Measurements from ENCODE around the gene WEE2.

WEE2 gene

DNA sequence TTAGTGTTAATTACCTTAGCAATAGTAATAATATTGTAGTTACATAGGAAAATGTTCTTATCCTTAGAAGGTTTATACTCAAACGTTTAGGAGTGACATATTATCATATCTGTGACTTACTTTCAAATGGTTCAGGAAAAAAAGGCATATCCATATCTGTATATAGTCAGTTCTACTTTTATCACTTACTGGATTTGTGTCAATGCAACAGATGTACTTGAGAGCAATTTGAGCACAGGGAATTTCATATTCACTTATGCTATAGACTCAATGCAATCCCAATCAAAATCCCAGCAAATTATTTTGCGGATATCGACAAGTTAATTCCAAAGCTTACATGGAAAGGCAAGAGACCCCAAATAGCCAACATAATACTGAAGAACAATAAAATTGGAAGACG lies 16.2 kb upstream of the WEE2 start:
- DNase-seq = no peak

- no peak for DNase-seq
These were observed 15.1 kb upstream of the WEE2 start for GRCh38 chr7:141693082-141693481.

DNA sequence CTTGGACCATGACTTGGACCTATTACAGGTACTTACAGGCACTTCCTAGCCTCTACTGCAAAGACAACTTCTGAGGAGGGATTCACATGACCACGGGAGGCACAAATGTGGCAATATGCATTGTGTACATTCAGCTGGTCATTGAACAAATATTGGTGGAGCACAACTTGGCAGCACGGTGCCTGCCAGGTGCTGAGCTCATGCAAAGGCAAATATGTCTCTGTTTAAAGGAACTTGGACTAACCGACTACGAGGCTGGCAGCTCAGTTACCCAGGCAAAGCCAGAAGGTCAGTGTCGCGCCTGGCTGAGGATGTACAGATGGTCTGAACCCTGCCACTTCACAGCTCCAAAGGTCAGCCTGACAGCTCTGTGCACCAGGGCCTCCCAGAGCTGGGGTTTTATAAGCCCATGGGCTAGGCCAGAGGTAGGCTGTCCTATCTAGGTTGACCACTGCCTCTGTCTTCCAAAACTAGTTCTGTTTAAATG lies 12.3 kb upstream of the WEE2 start:
- no peak for DNase-seq

DNA sequence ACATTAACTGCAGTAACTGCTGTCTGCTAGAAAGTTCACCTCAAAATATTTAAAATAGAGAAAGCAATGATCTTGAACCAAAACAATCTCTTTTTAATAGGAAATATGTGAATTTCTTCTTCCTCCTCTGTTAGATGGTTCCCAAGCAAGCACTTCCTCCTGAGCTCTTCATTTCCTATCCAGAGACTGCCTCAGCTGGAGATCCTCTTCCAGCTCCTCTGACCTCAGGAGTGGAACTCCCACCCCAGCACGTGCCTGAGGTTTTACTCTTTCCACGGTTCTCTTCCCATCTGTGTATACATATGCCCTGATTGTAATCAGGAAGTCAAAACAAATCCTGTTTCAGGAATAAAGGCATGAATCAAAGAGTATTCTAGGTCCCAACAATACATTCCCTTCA lies 11.8 kb upstream of the WEE2 start:
- no peak for DNase-seq

DNA sequence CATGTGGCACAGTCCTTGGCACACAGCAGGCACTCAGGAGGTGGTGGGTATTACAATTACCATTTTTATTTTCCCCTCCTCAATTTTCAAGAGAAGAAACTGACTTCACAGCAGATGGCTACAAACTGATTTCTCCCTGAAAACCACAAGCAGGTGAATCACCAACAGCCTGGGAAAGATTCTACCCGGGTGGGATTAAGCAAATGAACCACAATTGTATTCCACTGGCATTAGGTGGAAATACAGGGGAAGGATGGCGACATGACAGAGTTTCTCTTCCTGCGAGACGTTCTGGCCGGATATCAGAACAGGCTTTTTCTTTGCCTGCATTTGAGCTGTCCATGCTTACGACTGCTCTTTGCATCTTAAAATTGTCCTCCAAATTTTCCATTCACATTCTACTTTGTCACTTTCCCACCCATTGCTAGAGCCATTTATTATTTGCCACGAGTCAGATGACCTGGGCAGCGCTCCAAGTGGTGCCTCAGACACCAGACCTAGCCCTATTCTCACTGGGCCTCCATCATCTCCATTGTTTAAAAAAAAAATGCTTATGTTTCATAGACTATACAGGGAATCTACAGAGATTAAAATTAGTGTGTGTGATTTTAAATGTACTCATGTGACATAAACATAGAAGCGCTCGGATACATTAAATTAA lies 10.8 kb upstream of the WEE2 start:
- DNase-seq = no peak

- DNase-seq = no peak
These were observed 9.7 kb upstream of the WEE2 start for GRCh38 chr7:141698247-141699015.

GRCh38 chr7:141699860-141700259 lies 8.3 kb upstream of the WEE2 start:
- DNase-seq = no peak

- DNase-seq = no peak
These were observed 7.8 kb upstream of the WEE2 start for GRCh38 chr7:141700296-141700847.

DNA sequence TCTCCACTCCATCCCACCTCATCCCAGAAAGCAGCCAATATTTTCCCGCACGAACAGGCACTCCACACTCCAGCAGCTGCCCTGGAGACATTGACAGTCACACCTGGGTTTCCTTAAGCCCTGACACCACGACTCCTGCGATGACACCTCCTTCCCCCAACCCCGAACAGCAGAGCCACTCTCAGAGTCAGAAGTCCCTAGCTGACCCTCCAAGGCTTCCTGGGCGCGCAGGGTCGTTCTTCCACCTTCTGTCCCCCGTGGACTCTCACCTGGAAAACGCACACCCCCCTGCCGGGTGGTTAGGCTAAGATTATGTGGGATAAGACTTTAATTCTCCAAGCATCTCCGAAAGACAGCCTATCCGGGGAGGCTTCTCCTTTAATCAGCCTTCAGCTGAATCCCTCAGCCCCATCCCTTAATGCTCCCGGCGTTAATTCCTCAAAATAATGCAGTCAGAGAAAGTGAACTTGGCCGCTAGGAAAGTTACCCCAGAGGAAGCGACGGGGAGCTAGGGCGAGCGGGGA lies 7.2 kb upstream of the WEE2 start:
- DNase-seq = peak; percentile 33

DNA sequence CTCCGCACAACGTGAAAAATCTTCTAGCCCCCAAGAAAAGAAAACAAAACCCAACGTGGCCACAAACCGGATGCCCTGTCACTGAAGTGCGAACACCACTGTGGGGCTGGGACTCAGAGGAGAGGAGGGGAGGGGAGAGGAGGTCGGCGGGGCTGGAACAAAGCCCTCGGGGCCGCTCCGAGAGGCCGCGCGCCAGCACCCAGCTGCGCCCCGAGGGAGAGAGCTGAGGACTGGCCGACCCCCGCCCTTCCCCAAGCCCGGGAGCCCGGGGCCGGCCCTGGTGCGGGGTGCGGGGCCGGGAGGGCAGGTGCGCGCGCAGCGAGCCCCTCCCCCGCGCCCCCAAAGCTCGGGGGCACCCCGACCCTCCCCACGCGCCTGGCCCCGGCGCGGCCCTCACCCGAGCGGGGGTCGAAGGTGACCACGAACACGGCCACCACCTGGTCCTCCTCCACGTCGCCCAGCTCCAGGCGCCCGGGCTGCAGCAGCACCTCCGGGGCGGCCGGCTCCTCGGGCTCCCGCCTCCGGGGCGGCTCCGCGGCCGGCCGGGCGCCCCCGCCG lies 6.6 kb upstream of the WEE2 start:
- DNase-seq = peak; percentile 78

DNA sequence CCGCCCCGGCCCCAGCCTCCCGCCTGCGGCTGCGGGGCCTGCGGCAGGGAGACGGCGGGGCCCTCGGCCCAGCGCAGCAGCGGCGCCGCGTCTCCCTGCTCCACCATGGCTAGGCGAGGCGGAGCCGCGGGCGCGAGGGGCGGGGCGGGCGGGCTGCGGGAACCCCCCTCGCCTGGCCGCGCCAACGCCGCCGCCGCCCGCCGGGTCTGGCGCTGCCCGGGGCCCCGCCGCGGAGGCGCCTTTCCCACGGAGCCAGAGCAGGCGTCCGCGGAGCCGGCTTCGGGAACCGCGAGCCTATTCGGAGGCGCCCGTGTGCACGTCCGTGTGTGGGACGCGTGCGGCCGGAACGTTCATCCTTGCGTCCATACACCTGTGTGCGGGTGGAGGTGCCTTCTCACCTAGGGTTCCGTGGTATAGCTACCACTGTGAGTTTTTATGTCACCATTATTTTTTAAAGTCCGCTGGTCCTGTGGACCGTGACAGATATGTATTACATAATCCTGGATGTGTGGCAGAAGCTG lies 6.0 kb upstream of the WEE2 start, which contains the start of gene DENND11:
DENND11 (minus strand) TSS at position 120 of the 521 bp plus-strand sequence; CDS start at position 107, 13 bp downstream.
- peak; percentile 62 for DNase-seq

- no peak for DNase-seq
These were observed 5.3 kb upstream of the WEE2 start for GRCh38 chr7:141702892-141703291.

- DNase-seq = no peak
These were observed 4.0 kb upstream of the WEE2 start for GRCh38 chr7:141704112-141704511.

- no peak for DNase-seq
These were observed 3.4 kb upstream of the WEE2 start for GRCh38 chr7:141704741-141705140.

DNA sequence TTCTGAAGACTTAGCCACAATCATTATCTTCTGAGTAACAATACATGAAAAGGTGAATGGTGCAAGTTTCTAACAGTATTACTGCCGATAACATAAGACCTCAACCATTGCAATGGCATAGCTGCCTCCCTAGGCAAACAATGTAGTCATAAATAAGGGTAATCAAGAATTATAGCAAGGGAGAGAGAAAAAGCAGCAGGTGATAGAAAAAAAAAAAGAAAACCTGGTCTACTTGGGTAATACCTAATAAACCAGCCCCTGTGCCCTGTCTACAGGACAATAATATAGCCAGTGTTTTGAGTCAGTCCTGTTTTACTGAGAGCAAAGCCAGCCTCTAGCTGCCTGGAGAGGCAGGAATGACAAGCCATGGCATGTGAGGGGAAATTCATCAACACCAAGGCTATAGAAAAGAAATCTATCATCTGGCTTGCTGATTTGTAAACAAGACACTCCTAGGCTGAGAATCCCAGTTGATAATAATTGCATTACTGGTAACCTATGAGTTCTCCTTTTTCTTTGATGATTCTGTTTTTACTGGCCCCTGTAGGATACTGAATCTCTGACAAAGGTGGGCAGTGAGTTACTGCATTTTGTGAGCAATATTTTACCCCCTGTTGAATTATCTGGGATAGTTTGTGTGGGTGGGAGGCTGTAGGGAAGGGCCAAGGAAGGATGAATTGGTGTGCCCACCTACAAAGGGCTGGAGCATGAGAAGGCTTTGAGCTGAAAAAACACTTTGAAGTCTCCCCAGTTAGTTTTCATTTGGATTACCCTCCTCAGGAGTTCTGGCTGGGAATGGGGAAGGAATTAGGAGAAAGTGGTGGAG lies 1.7 kb upstream of the WEE2 start:
- DNase-seq = no peak

DNA sequence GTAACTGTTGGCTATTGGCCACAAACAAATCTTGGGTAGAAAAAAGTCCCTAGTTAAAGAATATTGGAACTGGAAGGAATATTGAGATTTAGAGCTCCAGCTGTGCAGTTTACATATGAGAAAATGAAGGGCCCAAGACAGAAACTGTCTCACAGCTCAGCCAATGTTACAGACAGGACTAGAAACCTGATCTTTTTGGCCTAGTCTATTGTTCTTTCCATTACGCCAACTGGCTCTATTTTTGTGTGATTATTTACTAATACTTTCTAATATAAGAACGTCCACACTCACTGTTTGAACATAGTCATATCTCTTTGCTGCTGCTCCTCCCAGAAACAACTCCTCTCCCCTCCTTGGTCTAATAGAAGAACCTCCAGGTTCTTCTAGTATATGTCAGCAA lies 1.2 kb downstream of the WEE2 start:
- no peak for DNase-seq

DNA sequence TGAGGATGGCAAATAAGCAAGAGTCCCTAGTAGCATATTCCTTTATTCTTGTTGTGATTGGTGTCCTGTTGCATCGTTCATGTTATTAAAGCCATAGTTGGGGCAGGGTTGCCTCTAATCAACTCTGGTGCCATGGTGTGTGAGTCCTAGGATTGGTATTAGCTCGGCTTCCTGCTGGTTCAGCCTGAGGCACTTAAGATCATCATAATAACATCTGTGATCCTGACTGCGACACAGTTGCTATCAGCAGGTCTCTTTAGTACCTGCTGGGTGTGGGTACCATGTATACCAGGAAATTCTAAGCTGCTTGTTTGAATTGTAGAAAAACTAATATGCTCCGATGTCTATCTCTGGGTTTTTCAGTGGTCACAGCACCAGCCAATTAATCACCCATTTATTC lies 1.6 kb downstream of the WEE2 start:
- DNase-seq = no peak

GRCh38 chr7:141710301-141710700 lies 2.1 kb downstream of the WEE2 start:
- DNase-seq = no peak

DNA sequence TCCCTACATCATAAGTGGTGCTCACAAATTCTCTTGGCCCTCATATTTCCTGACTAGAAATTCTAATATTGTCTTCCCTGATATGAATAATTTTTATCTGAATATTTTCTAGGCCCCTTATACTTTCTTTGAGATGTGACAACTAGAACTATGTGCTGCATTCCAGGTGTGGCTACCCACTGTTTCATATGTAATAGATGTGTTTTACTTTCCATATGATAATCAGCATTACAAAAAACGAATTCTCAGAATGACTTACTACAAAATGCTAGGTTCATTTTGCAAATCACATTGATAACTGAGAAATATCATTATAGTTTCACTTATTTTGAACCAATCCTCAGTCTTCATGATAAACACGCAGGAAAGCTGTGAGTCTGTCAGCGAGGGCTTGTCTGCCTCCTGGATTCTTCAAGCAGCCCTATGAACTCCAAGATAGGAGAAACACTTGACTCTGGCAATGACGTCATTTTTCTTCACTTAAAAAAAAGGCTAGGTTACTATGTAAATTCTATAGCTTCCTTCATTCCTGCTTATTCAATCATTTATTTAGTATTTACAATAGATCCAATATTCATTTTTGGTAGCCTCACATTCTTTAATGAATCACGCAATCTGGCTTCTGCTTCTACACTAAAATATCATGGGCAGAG lies 4.6 kb downstream of the WEE2 start:
- DNase-seq = no peak

- no peak for DNase-seq
These were observed 5.7 kb downstream of the WEE2 start for GRCh38 chr7:141713890-141714289.

DNA sequence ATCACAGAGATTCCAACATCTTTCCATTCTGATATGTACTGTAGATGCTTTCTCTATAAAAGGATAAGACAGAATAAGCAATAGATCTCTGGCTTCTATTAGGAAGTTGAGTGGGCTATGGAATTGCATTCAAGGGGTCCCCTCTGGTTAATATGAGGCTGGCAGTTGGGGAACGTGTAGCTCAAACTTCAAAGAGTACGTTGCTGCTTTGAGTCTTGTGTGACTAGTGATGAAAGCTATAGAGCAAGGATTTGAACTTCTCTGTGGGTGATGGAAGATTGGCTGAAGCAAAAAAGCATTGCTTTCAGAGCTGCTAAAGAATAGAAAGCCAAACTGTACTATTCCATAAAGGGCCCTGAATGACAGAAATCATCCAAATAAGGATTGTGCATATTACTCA lies 6.4 kb downstream of the WEE2 start:
- no peak for DNase-seq

GRCh38 chr7:141715018-141715417 lies 6.9 kb downstream of the WEE2 start:
- DNase-seq = no peak
